ENCODE data around the gene SAMD8.

SAMD8 gene

GRCh38 chr10:75228278-75228677, 116.8 kb downstream of the SAMD8 start:
- DNase-seq, result no peak

DNA sequence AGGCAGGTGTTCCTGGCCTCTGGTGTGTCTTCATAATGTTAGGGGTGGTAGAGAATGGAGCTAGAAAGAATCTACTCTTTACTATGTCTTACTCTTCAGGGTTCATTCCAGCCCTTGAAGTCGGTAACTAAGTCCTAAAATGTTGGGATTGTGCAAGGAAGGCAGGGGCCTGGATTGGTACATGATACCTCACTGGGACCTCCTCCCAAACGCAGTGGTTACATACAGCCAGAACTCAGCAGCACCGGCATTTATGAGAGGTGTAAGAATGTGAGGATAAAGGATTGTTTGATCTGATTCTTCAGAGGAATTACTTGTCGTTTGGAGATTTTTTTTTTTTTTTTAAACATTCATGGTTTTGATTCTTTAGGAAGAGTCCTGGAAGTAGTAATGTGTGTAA, 117.4 kb downstream of the SAMD8 start:
- DNase-seq, result no peak

- DNase-seq, result no peak
These were observed 118.5 kb downstream of the SAMD8 start for GRCh38 chr10:75229971-75230370.

- DNase-seq, result peak; percentile 96
These were observed 119.2 kb downstream of the SAMD8 start for GRCh38 chr10:75230600-75231038.
